Measurements from ENCODE around the gene SEMA3F.

DNA sequence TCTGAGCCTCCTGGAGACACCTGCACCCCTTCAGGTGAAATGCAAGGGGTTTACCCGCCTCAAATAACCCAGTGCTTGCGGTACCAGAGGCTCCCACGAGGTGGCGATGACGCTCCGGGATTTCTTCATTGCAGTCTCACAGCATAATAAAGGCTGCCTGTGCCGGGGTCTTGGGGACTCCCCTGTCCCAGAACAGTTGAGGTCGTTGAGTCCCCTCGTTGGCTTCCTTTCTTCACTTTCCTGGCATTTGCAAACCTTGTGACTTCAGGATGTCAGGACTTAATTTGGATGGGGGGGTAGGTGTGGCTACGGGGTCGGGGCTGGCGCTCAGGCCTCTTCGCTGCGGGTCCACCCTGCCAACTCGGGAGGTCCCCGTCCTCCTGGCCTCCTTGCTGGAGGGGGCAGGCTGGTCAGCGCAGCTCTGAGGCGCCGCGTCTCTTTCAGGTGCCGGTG is 37.6 kb downstream of the SEMA3F start:
- TF ChIP-seq, protein P1, sequence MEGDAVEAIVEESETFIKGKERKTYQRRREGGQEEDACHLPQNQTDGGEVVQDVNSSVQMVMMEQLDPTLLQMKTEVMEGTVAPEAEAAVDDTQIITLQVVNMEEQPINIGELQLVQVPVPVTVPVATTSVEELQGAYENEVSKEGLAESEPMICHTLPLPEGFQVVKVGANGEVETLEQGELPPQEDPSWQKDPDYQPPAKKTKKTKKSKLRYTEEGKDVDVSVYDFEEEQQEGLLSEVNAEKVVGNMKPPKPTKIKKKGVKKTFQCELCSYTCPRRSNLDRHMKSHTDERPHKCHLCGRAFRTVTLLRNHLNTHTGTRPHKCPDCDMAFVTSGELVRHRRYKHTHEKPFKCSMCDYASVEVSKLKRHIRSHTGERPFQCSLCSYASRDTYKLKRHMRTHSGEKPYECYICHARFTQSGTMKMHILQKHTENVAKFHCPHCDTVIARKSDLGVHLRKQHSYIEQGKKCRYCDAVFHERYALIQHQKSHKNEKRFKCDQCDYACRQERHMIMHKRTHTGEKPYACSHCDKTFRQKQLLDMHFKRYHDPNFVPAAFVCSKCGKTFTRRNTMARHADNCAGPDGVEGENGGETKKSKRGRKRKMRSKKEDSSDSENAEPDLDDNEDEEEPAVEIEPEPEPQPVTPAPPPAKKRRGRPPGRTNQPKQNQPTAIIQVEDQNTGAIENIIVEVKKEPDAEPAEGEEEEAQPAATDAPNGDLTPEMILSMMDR (IDR thresholded peaks at IDR 0.05): peak; percentile 93
- TF ChIP-seq EZH2 (IDR thresholded peaks at IDR 0.05) (no peak), EZH2phosphoT487 (IDR thresholded peaks at IDR 0.05) (no peak)
